MCF 10A (cell line): ENCODE results near the gene ERC2. TPM values are rescaled to one million over a fixed set of nuclear protein-coding genes. Genes with fewer than 3 reads are reported as not detected.

Source experiments
- BruUV-seq: library from RNA; stranded (reverse); fragments of 400-500 nt; replicated peaks from 2 replicates; lab custom pipeline; 2021; lab: Mats Ljungman, UMichigan
- CTCF ChIA-PET: fragments of 300-600 bp; sonication (Branson Sonifier 250); formaldehyde crosslinking; extraction: SDS; loops from one replicate; lab custom pipeline; 2021; ENCODE audit warnings: antibody characterized with exemption, inconsistent platforms; lab: Yijun Ruan, JAX
- POLR2A ChIA-PET: fragments of 300-600, 350-650 bp; sonication (Branson Sonifier 250); formaldehyde crosslinking; extraction: SDS; loops from one replicate; lab custom pipeline; 2020; ENCODE audit warnings: antibody characterized with exemption, inconsistent platforms; lab: Yijun Ruan, JAX
- DNase-seq: peaks from one replicate; pipeline ENCODE4 v3.0.0-alpha.2; 2018; ENCODE audit not compliant: unreplicated experiment
- H3K27ac Mint-ChIP-seq: one replicate; pipeline ENCODE4 v1.8.0; 2022; ENCODE audit warnings: mild to moderate bottlenecking, low read depth, mixed read lengths; ENCODE audit not compliant: unreplicated experiment
- H3K27me3 Mint-ChIP-seq: one replicate; pipeline ENCODE4 v1.8.0; 2022; ENCODE audit warnings: mixed read lengths; ENCODE audit not compliant: insufficient read depth, unreplicated experiment
- H3K36me3 Mint-ChIP-seq: one replicate; pipeline ENCODE4 v1.8.0; 2022; ENCODE audit warnings: mild to moderate bottlenecking, moderate library complexity, mixed read lengths; ENCODE audit not compliant: insufficient read depth, unreplicated experiment
- H3K4me1 Mint-ChIP-seq: one replicate; pipeline ENCODE4 v1.8.0; 2022; ENCODE audit warnings: mixed read lengths; ENCODE audit not compliant: insufficient read depth, unreplicated experiment
- H3K4me3 Mint-ChIP-seq: one replicate; pipeline ENCODE4 v1.8.0; 2022; ENCODE audit warnings: mild to moderate bottlenecking, moderate library complexity, mixed read lengths; ENCODE audit not compliant: unreplicated experiment
- H3K9me3 Mint-ChIP-seq: one replicate; pipeline ENCODE4 v1.8.0; 2022; ENCODE audit warnings: mixed read lengths; ENCODE audit not compliant: unreplicated experiment
- CTCF ChIP-seq: fragments of 200-600 bp; IDR thresholded peaks from one replicate; pipeline ENCODE4 v1.8.0; 2022; ENCODE audit warnings: antibody characterized with exemption, mild to moderate bottlenecking; ENCODE audit not compliant: unreplicated experiment
- intact Hi-C: fragments of 100-400 bp; cut with micrococcal nuclease; formaldehyde crosslinking; loops from 2 replicates; pipeline ENCODE4 v1.14.1; 2022
- total RNA-seq: library from RNA; stranded (reverse); gene quantifications from 2 replicates; pipeline ENCODE4 v1.2.3, GENCODE V29; 2022

Gene ERC2
- total RNA-seq, 1 experiment from 2014 or later = 0.42 TPM

GRCh38 chr3:56477646-56478045 lies 9.4 kb upstream of the ERC2 start:
- BruUV-seq = no TSS peak
- CTCF ChIA-PET = no interaction called here
- peaks cover 61% of the 10 kb centered on the region for H3K27me3 Mint-ChIP-seq
- intact Hi-C loops = no loop called here
- TF ChIP-seq CTCF = no peak
- H3K36me3 Mint-ChIP-seq = no peaks in the 10 kb centered on the region
- no peak overlapping the region for H3K27ac Mint-ChIP-seq
- no peaks in the 10 kb centered on the region for H3K9me3 Mint-ChIP-seq
- H3K4me1 Mint-ChIP-seq = no peaks in the 10 kb centered on the region
- no peak for DNase-seq
- POLR2A ChIA-PET = interaction anchor here (0.6 to 1.7 kb wide), 2 partner anchors 10 to 79 kb away, joined by 3 to 4 read pairs; partner anchors contain the start of gene CCDC66
- no peak overlapping the region for H3K4me3 Mint-ChIP-seq

GRCh38 chr3:56476771-56477170 lies 8.5 kb upstream of the ERC2 start:
- no peaks in the 10 kb centered on the region for H3K4me1 Mint-ChIP-seq
- no peak overlapping the region for H3K27ac Mint-ChIP-seq
- H3K9me3 Mint-ChIP-seq = no peaks in the 10 kb centered on the region
- ChIA-PET POLR2A (interaction anchor here (0.6 to 1.7 kb wide), 2 partner anchors 9 to 80 kb away, joined by 3 to 4 read pairs; partner anchors contain the start of gene CCDC66), CTCF (interaction anchor here (0.6 to 1.0 kb wide), 3 partner anchors 18 to 776 kb away, joined by 3 read pairs; no protein-coding TSS in a partner anchor)
- no peak for TF ChIP-seq CTCF
- H3K27me3 Mint-ChIP-seq = peaks cover 70% of the 10 kb centered on the region
- no peaks in the 10 kb centered on the region for H3K36me3 Mint-ChIP-seq
- DNase-seq = no peak
- no peak overlapping the region for H3K4me3 Mint-ChIP-seq
- intact Hi-C loops = no loop called here
- BruUV-seq = no TSS peak

GRCh38 chr3:56471771-56472170 lies 3.5 kb upstream of the ERC2 start:
- ChIA-PET POLR2A (interaction anchor here (0.5 kb wide), 1 partner anchor 135 kb away, joined by 4 read pairs; no protein-coding TSS in a partner anchor), CTCF (interaction anchor here (0.6 to 1.1 kb wide), 2 partner anchors 24 to 39 kb away, joined by 3 to 4 read pairs; no protein-coding TSS in a partner anchor)
- BruUV-seq = no TSS peak
- Mint-ChIP-seq H3K27me3 (peaks cover 56% of the 10 kb centered on the region), H3K9me3 (no peaks in the 10 kb centered on the region), H3K27ac (no peak overlapping the region), H3K4me1 (no peaks in the 10 kb centered on the region), H3K4me3 (no peak overlapping the region), H3K36me3 (no peaks in the 10 kb centered on the region)
- TF ChIP-seq CTCF = no peak
- DNase-seq = no peak
- intact Hi-C loops = no loop called here

GRCh38 chr3:56469141-56469540 lies 874 bp upstream of the ERC2 start:
- CTCF ChIA-PET = interaction anchor here (0.6 to 2.2 kb wide), 6 partner anchors 15 to 1928 kb away, joined by 3 to 6 read pairs (median 4); no protein-coding TSS in a partner anchor
- H3K27ac Mint-ChIP-seq = no peak overlapping the region

More at GRCh38 chr3:56469141-56469540, 874 bp upstream of the ERC2 start:
- no peaks in the 10 kb centered on the region for H3K36me3 Mint-ChIP-seq
- BruUV-seq = no TSS peak
- POLR2A ChIA-PET = no interaction called here
- no peak for TF ChIP-seq CTCF
- H3K27me3 Mint-ChIP-seq = peaks cover 62% of the 10 kb centered on the region
- DNase-seq = no peak
- H3K9me3 Mint-ChIP-seq = no peaks in the 10 kb centered on the region
- no peaks in the 10 kb centered on the region for H3K4me1 Mint-ChIP-seq
- intact Hi-C loops = no loop called here
- no peak overlapping the region for H3K4me3 Mint-ChIP-seq
